SU-DHL-6 (cell line): Measurements from ENCODE around the gene DDX10.

Source experiments
- H2AFZ ChIP-seq: fragments of 200-600 bp; sonication (generic); 2 replicates; pipeline ENCODE4 v1.6.1; 2014; ENCODE audit warnings: low read depth, mild to moderate bottlenecking, moderate library complexity, mixed read lengths, antibody characterized with exemption, low read length; ENCODE audit not compliant: severe bottlenecking
- H3F3A ChIP-seq: fragments of 200-600 bp; shearing (Covaris generic); 2 replicates; pipeline ENCODE4 v1.6.0; 2016; ENCODE audit warnings: antibody characterized with exemption, mild to moderate bottlenecking; ENCODE audit not compliant: insufficient read depth
- H3K27ac ChIP-seq: fragments of 200-600 bp; sonication (generic); 2 replicates; pipeline ENCODE4 v1.5.1; 2016; ENCODE audit warnings: low read depth, mild to moderate bottlenecking, low read length, moderate library complexity, mixed read lengths
- H3K27me3 ChIP-seq: fragments of 200-600 bp; sonication (generic), shearing (Covaris generic); 2 replicates; pipeline ENCODE4 v1.6.0; 2014; ENCODE audit warnings: mild to moderate bottlenecking, low read length
- H3K36me3 ChIP-seq: fragments of 200-600 bp; sonication (generic); 2 replicates; pipeline ENCODE4 v1.6.1; 2014; ENCODE audit warnings: mild to moderate bottlenecking, low read length, mixed read lengths
- H3K4me2 ChIP-seq: fragments of 300-600, 200-600 bp; shearing (Covaris generic), sonication (generic); 2 replicates; pipeline ENCODE4 v1.6.0; 2014; ENCODE audit warnings: low read length, low read depth, mild to moderate bottlenecking; ENCODE audit not compliant: poor library complexity, severe bottlenecking
- H3K4me3 ChIP-seq: fragments of 200-600 bp; sonication (generic); 2 replicates; pipeline ENCODE4 v1.5.1; 2014; ENCODE audit warnings: antibody characterized with exemption, low read length, mild to moderate bottlenecking, mixed read lengths; ENCODE audit not compliant: insufficient read depth, poor library complexity, severe bottlenecking
- H3K79me2 ChIP-seq: fragments of 200-600 bp; sonication (generic); 2 replicates; pipeline ENCODE4 v1.6.1; 2014; ENCODE audit warnings: mild to moderate bottlenecking, low read length, moderate library complexity; ENCODE audit not compliant: insufficient read depth
- H3K9ac ChIP-seq: fragments of 200-600 bp; sonication (generic); 2 replicates; pipeline ENCODE4 v1.7.0; 2014; ENCODE audit warnings: mild to moderate bottlenecking, low read length
- H3K9me2 ChIP-seq: fragments of 200-600 bp; sonication (generic); replicated peaks from 2 replicates; pipeline ENCODE4 v1.6.1; 2014; ENCODE audit warnings: low read length; ENCODE audit not compliant: insufficient read depth
- H3K9me3 ChIP-seq: fragments of 200-600 bp; sonication (generic); 2 replicates; pipeline ENCODE4 v1.6.1; 2014; ENCODE audit warnings: low read length, mixed read lengths; ENCODE audit not compliant: insufficient read depth
- H4K20me1 ChIP-seq: fragments of 200-600 bp; sonication (generic); 2 replicates; pipeline ENCODE4 v1.6.1; 2014; ENCODE audit warnings: low read depth, mild to moderate bottlenecking, antibody characterized with exemption, low read length, moderate library complexity, mixed read lengths
- EZH2phosphoT487 ChIP-seq: fragments of 200-600 bp; sonication (generic), shearing (Covaris generic); conservative IDR thresholded peaks from 2 replicates; pipeline ENCODE4 v1.6.1; 2018; ENCODE audit warnings: mild to moderate bottlenecking, antibody characterized with exemption, low read length, moderate library complexity, mixed read lengths
- TF ChIP-seq, protein P1 (sequence below): fragments of 200-600 bp; sonication (generic); IDR thresholded peaks from one replicate; pipeline ENCODE4 v1.5.1; 2017; ENCODE audit warnings: antibody characterized with exemption, mild to moderate bottlenecking, low read length, moderate library complexity; ENCODE audit not compliant: insufficient read depth, poor library complexity, severe bottlenecking

Gene DDX10

DNA sequence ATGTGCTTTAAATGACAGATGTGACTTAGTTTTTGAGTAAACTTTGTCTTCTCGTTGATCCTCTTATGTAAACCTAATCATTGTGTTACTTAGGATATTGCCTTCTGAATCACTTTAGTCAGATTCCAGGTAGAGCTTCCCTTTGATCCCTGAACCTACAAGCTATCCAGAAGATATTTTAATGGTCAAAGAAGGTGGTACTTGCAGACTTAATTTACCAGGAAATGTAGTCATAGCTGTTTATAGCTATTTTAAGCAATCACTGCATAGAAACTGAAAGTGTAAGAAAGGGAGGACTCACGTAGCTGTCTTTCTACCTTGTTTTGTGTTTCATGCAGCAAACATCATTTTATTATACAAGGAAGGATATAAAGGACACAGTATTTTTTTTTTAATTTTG, 189.5 kb downstream of the DDX10 start:
- no peaks in the 10 kb centered on the region for H3K36me3 ChIP-seq
- no peaks in the 10 kb centered on the region for H3K9me2 ChIP-seq
- H4K20me1 ChIP-seq: no peaks in the 10 kb centered on the region
- TF ChIP-seq, protein P1, sequence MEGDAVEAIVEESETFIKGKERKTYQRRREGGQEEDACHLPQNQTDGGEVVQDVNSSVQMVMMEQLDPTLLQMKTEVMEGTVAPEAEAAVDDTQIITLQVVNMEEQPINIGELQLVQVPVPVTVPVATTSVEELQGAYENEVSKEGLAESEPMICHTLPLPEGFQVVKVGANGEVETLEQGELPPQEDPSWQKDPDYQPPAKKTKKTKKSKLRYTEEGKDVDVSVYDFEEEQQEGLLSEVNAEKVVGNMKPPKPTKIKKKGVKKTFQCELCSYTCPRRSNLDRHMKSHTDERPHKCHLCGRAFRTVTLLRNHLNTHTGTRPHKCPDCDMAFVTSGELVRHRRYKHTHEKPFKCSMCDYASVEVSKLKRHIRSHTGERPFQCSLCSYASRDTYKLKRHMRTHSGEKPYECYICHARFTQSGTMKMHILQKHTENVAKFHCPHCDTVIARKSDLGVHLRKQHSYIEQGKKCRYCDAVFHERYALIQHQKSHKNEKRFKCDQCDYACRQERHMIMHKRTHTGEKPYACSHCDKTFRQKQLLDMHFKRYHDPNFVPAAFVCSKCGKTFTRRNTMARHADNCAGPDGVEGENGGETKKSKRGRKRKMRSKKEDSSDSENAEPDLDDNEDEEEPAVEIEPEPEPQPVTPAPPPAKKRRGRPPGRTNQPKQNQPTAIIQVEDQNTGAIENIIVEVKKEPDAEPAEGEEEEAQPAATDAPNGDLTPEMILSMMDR: no peak
- no peak for TF ChIP-seq EZH2phosphoT487
- H3K79me2 ChIP-seq: peaks cover 4% of the 10 kb centered on the region; the same call in 1 of the 2 replicates
- H3K9me3 ChIP-seq: no peaks in the 10 kb centered on the region
- peak overlapping the region; percentile 28 for H3K9ac ChIP-seq
- peak overlapping the region; percentile 16 for H2AFZ ChIP-seq
- H3K4me3 ChIP-seq: peak overlapping the region; percentile 12
- peaks cover 6% of the 10 kb centered on the region; the same call in 1 of the 2 replicates for H3F3A ChIP-seq
- H3K27ac ChIP-seq: peak overlapping the region; percentile 79
- peak overlapping the region; percentile 86 for H3K4me2 ChIP-seq
- H3K27me3 ChIP-seq: no peaks in the 10 kb centered on the region

DNA sequence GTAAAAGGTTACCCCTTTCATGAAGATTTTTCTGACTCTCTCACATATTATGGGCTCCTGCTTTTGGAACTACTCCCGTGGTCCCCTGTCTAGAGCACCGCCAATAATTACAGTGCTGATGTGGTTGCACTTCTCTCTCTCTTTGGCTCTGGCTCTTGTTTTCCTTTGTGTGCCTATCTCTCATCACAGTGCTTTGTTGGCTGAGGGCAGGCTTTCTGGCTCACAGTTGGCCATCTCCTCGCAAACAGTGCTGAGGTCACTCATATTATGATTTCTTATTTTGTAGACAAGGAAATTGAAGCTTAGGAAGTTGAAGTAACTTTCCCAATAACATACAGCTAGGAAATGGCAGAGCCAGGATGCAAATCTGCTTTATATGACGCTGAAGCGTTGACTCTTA, 192.5 kb downstream of the DDX10 start:
- Histone ChIP-seq H3K27ac (no peak overlapping the region), H3K4me3 (no peak overlapping the region), H3K4me2 (no peak overlapping the region), H3K79me2 (peaks cover 4% of the 10 kb centered on the region; the same call in 1 of the 2 replicates), H3K9ac (no peak overlapping the region), H3K27me3 (no peaks in the 10 kb centered on the region), H2AFZ (no peak overlapping the region), H3K9me3 (no peaks in the 10 kb centered on the region), H3K9me2 (no peaks in the 10 kb centered on the region), H3K36me3 (no peaks in the 10 kb centered on the region), H4K20me1 (no peaks in the 10 kb centered on the region), H3F3A (peaks cover 6% of the 10 kb centered on the region; the same call in 1 of the 2 replicates)
- no peak for TF ChIP-seq EZH2phosphoT487
- TF ChIP-seq, protein P1: no peak

DNA sequence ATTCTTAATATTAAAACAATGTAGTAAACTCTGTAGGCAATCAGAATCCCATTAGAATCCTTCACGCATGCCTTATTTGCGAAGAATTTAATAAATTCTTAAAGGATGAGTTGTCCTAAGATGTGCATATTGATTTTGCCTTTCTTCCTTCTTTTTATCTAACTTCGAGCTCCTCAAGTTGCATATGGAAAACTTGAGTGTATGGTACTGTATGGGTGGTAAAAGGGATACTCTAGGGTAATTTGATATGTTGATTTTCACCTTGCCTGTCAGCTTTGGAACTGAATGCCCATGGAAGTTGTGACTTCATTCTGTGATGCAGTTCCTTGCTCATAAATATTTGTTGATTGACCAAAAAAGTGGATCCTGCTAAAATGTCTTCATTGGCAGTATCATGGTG, 193.8 kb downstream of the DDX10 start:
- H3K4me2 ChIP-seq: no peak overlapping the region

More for the DNA sequence above, 193.8 kb downstream of the DDX10 start:
- no peaks in the 10 kb centered on the region for H4K20me1 ChIP-seq
- H3K36me3 ChIP-seq: no peaks in the 10 kb centered on the region
- H3F3A ChIP-seq: no peaks in the 10 kb centered on the region
- H3K9me2 ChIP-seq: no peaks in the 10 kb centered on the region
- no peaks in the 10 kb centered on the region for H3K27me3 ChIP-seq
- H3K9me3 ChIP-seq: no peaks in the 10 kb centered on the region
- H3K27ac ChIP-seq: no peak overlapping the region
- no peak overlapping the region for H3K9ac ChIP-seq
- no peak overlapping the region for H2AFZ ChIP-seq
- no peak overlapping the region for H3K4me3 ChIP-seq
- peaks cover 4% of the 10 kb centered on the region; the same call in 1 of the 2 replicates for H3K79me2 ChIP-seq
- no peak for TF ChIP-seq EZH2phosphoT487
- TF ChIP-seq, protein P1: no peak
